Left renal cortex interstitium (tissue), 4 donors: ENCODE data around the gene CRTC1. TPM values are rescaled to one million over a fixed set of nuclear protein-coding genes. Genes with fewer than 3 reads are reported as not detected.

ENCODE experiments used
- DNase-seq, 4 donors: peaks; one replicate each; pipeline ENCODE4 v3.0.0-alpha.2; 2013; ENCODE audit warnings: low read depth in 4 of 4, low spot score in 2 of 4, missing footprints in 1 of 4
- polyA plus RNA-seq, 4 donors: library from polyadenylated mRNA; unstranded; fragments of 120-200 nt; gene quantifications; one replicate each; pipeline ENCODE4 v1.2.1, GENCODE V29; 2013; ENCODE audit not compliant: insufficient read length in 4 of 4

Gene CRTC1
- 10 to 100 TPM; 12.2 to 32.4 (median 21.6) TPM for polyA plus RNA-seq

GRCh38 chr19:18683109-18683957 is at the start of gene CRTC1:
Gene CRTC1 (plus strand): TSS chr19:18683680. CDS start chr19:18683703, 23 bp downstream.
- peak; percentile 60 to 81 (median 77) for DNase-seq

- no peak for DNase-seq
These were observed 48.7 kb upstream of the CRTC1 start for GRCh38 chr19:18634612-18635297.

GRCh38 chr19:18635831-18636182 is 47.7 kb upstream of the CRTC1 start:
- no peak for DNase-seq

GRCh38 chr19:18636183-18636968 is 47.1 kb upstream of the CRTC1 start:
- peak in 3 of 4 donors; percentile 78 to 84 (median 82) for DNase-seq

GRCh38 chr19:18636969-18637629 is 46.4 kb upstream of the CRTC1 start, which contains the start of gene KLHL26:
Gene KLHL26 (plus strand): TSS chr19:18637028. CDS start chr19:18637055, 27 bp downstream.
- no peak for DNase-seq

GRCh38 chr19:18637673-18638630 is 45.5 kb upstream of the CRTC1 start:
- DNase-seq, result no peak

- DNase-seq, result no peak
These were observed 43.7 kb upstream of the CRTC1 start for GRCh38 chr19:18639706-18640243.

- DNase-seq, result no peak
These were observed 39.1 kb upstream of the CRTC1 start for GRCh38 chr19:18644196-18645034.

- no peak for DNase-seq
These were observed 38.4 kb upstream of the CRTC1 start for GRCh38 chr19:18645035-18645511.

GRCh38 chr19:18646535-18647370 is 36.7 kb upstream of the CRTC1 start:
- no peak for DNase-seq

- no peak for DNase-seq
These were observed 36.1 kb upstream of the CRTC1 start for GRCh38 chr19:18647371-18647767.

- no peak for DNase-seq
These were observed 35.7 kb upstream of the CRTC1 start for GRCh38 chr19:18647807-18648206.

- no peak for DNase-seq
These were observed 34.5 kb upstream of the CRTC1 start for GRCh38 chr19:18648973-18649315.

- DNase-seq, result no peak
These were observed 34.0 kb upstream of the CRTC1 start for GRCh38 chr19:18649371-18650020.

GRCh38 chr19:18650021-18650390 is 33.5 kb upstream of the CRTC1 start:
- no peak for DNase-seq

GRCh38 chr19:18650468-18651041 is 32.9 kb upstream of the CRTC1 start:
- no peak for DNase-seq
